Measurements from ENCODE around the gene EXOC6B.

DNA sequence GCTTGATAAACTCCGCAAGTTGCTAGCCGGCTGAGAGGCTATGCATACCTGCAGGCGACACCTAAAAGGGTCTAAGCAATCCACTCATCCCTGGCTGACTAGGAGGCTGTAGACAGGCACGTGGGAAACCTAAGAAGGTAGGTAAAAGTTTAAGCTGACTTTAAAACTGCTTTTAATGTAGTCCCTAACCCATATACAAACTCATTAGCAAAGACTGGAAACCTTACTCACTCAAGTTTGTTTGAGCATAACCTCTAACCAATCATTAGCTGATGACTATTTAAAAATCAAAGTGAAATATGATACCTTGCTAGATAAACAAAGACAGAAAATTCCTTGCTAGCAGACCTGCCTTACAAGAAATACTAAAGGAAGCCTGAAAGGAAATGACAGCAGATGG is 106.4 kb downstream of the EXOC6B start:
- TF ChIP-seq, protein P1, sequence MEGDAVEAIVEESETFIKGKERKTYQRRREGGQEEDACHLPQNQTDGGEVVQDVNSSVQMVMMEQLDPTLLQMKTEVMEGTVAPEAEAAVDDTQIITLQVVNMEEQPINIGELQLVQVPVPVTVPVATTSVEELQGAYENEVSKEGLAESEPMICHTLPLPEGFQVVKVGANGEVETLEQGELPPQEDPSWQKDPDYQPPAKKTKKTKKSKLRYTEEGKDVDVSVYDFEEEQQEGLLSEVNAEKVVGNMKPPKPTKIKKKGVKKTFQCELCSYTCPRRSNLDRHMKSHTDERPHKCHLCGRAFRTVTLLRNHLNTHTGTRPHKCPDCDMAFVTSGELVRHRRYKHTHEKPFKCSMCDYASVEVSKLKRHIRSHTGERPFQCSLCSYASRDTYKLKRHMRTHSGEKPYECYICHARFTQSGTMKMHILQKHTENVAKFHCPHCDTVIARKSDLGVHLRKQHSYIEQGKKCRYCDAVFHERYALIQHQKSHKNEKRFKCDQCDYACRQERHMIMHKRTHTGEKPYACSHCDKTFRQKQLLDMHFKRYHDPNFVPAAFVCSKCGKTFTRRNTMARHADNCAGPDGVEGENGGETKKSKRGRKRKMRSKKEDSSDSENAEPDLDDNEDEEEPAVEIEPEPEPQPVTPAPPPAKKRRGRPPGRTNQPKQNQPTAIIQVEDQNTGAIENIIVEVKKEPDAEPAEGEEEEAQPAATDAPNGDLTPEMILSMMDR (IDR thresholded peaks at IDR 0.05): no peak
- no peak for TF ChIP-seq POLR2A (IDR thresholded peaks at IDR 0.05)
- no peak for TF ChIP-seq POLR2AphosphoS5 (IDR thresholded peaks at IDR 0.05)
- no peak for TF ChIP-seq EP300 (IDR thresholded peaks at IDR 0.05)

Data from suprapubic skin (tissue), 4 donors.